BLaER1 treated with 17β-estradiol and CSF1 and Interleukin-3, amounts not matched to agents 10 nM and 100 nM (cell line): ENCODE measurements around the gene PTPRE.

Source experiments
- H3K27ac ChIP-seq, 11 experiments: shearing (Covaris generic); formaldehyde crosslinking; 2 replicates each; pipeline ENCODE4 v1.8.1; 2022
- H3K27me3 ChIP-seq, 11 experiments: shearing (Covaris generic); formaldehyde crosslinking; 2 replicates each; pipeline ENCODE4 v1.8.1; 2022
- H3K36me3 ChIP-seq, 11 experiments: shearing (Covaris generic); formaldehyde crosslinking; 2 replicates each; pipeline ENCODE4 v1.8.1; 2022
- H3K4me1 ChIP-seq, 10 experiments: shearing (Covaris generic); formaldehyde crosslinking; 2 replicates each; pipeline ENCODE4 v1.8.1; 2022
- H3K4me2 ChIP-seq, 11 experiments: shearing (Covaris generic); formaldehyde crosslinking; 2 replicates each; pipeline ENCODE4 v1.8.1; 2022
- H3K4me3 ChIP-seq, 10 experiments: shearing (Covaris generic); formaldehyde crosslinking; 2 replicates each; pipeline ENCODE4 v1.8.1; 2022
- H3K9ac ChIP-seq, 11 experiments: shearing (Covaris generic); formaldehyde crosslinking; 2 replicates each; pipeline ENCODE4 v1.8.1; 2022
- H3K9me3 ChIP-seq, 11 experiments: shearing (Covaris generic); formaldehyde crosslinking; replicated peaks in 1 of 11; 2 replicates each; pipeline ENCODE4 v1.8.1; 2022
- H4K20me1 ChIP-seq, 11 experiments: shearing (Covaris generic); formaldehyde crosslinking; 2 replicates each; pipeline ENCODE4 v1.8.1; 2022
- Cebpa-rat ChIP-seq, 11 experiments: shearing (Covaris generic); IDR thresholded peaks; 2 replicates each; pipeline ENCODE4 v1.8.1; 2022

PTPRE gene

GRCh38 chr10:127908106-127908958, 1.4 kb downstream of the PTPRE start:
- Histone ChIP-seq H3K27ac (peak overlapping the region in 1 of 11 experiments; percentile 80; a peak in 1 of 22 replicates), H4K20me1 (peaks cover 0 to 13% (median 0%) of the 10 kb centered on the region in 11 experiments; a peak in 1 of 22 replicates), H3K4me1 (peaks cover 34 to 68% (median 45%) of the 10 kb centered on the region in 10 experiments), H3K36me3 (peaks cover 0 to 4% (median 0%) of the 10 kb centered on the region in 11 experiments; a peak in 2 of 22 replicates), H3K9ac (peak overlapping the region in 7 of 11 experiments; percentile 77 to 88 (median 85); a peak in 13 of 22 replicates), H3K27me3 (peaks cover 0 to 30% (median 25%) of the 10 kb centered on the region in 11 experiments; a peak in 18 of 22 replicates), H3K4me3 (peak overlapping the region in 9 of 10 experiments; percentile 76 to 94 (median 80); a peak in 18 of 20 replicates), H3K4me2 (peak overlapping the region; percentile 89 to 99 (median 96)), H3K9me3 (0 out of 22 replicates have a peak, but pooled peaks cover 0 to 3% (median 0%) of the 10 kb centered on the region in 11 experiments)
- TF ChIP-seq Cebpa-rat (IDR thresholded peaks at IDR 0.05): no peak

- Histone ChIP-seq H3K36me3 (peaks cover 0 to 4% (median 0%) of the 10 kb centered on the region in 11 experiments; a peak in 2 of 22 replicates), H3K4me2 (peak overlapping the region in 7 of 11 experiments; percentile 91 to 99 (median 93); a peak in 10 of 22 replicates), H3K9ac (no peak overlapping the region), H3K27ac (no peak overlapping the region), H3K27me3 (peaks cover 0 to 30% (median 25%) of the 10 kb centered on the region in 11 experiments; a peak in 18 of 22 replicates), H3K4me1 (peaks cover 34 to 68% (median 45%) of the 10 kb centered on the region in 10 experiments), H3K4me3 (no peak overlapping the region), H4K20me1 (peaks cover 0 to 13% (median 0%) of the 10 kb centered on the region in 11 experiments; a peak in 1 of 22 replicates), H3K9me3 (no peaks in the 10 kb centered on the region)
- no peak for TF ChIP-seq Cebpa-rat (IDR thresholded peaks at IDR 0.05)
These were observed 2.0 kb downstream of the PTPRE start for GRCh38 chr10:127908959-127909267.

GRCh38 chr10:127909716-127910463, 3.0 kb downstream of the PTPRE start:
- no peak overlapping the region for H3K27ac ChIP-seq
- H3K4me1 ChIP-seq: peaks cover 34 to 68% (median 45%) of the 10 kb centered on the region in 10 experiments
- H3K4me3 ChIP-seq: no peak overlapping the region
- peak overlapping the region in 3 of 11 experiments; percentile 91 to 98 (median 91); a peak in 5 of 22 replicates for H3K4me2 ChIP-seq
- TF ChIP-seq Cebpa-rat (IDR thresholded peaks at IDR 0.05): no peak
- H4K20me1 ChIP-seq: peaks cover 0 to 13% (median 0%) of the 10 kb centered on the region in 11 experiments; a peak in 1 of 22 replicates
- H3K9ac ChIP-seq: no peak overlapping the region
- peaks cover 0 to 4% (median 0%) of the 10 kb centered on the region in 11 experiments; a peak in 2 of 22 replicates for H3K36me3 ChIP-seq
- H3K27me3 ChIP-seq: peaks cover 0 to 30% (median 25%) of the 10 kb centered on the region in 11 experiments; a peak in 18 of 22 replicates
- H3K9me3 ChIP-seq: no peaks in the 10 kb centered on the region

GRCh38 chr10:127910464-127910770, 3.5 kb downstream of the PTPRE start:
- H3K36me3 ChIP-seq: peaks cover 0 to 5% (median 0%) of the 10 kb centered on the region in 11 experiments; a peak in 2 of 22 replicates
- H3K27ac ChIP-seq: no peak overlapping the region
- H3K27me3 ChIP-seq: peaks cover 0 to 30% (median 25%) of the 10 kb centered on the region in 11 experiments; a peak in 18 of 22 replicates
- H3K4me1 ChIP-seq: peaks cover 30 to 63% (median 40%) of the 10 kb centered on the region in 10 experiments
- H3K9me3 ChIP-seq: peaks cover 0 to 2% (median 0%) of the 10 kb centered on the region in 11 experiments; a peak in 4 of 22 replicates
- no peak for TF ChIP-seq Cebpa-rat (IDR thresholded peaks at IDR 0.05)
- H3K9ac ChIP-seq: no peak overlapping the region
- H3K4me2 ChIP-seq: peak overlapping the region in 3 of 11 experiments; percentile 35 to 91 (median 57); a peak in 3 of 22 replicates
- H4K20me1 ChIP-seq: peaks cover 0 to 13% (median 0%) of the 10 kb centered on the region in 11 experiments; a peak in 1 of 22 replicates
- no peak overlapping the region for H3K4me3 ChIP-seq

GRCh38 chr10:127911218-127911866, 4.4 kb downstream of the PTPRE start:
- peaks cover 22 to 56% (median 33%) of the 10 kb centered on the region in 10 experiments for H3K4me1 ChIP-seq
- TF ChIP-seq Cebpa-rat (IDR thresholded peaks at IDR 0.05): no peak
- H3K4me3 ChIP-seq: no peak overlapping the region
- H4K20me1 ChIP-seq: peaks cover 0 to 13% (median 0%) of the 10 kb centered on the region in 11 experiments; a peak in 1 of 22 replicates
- peak overlapping the region; percentile 31 to 91 (median 57); a peak in 21 of 22 replicates for H3K4me2 ChIP-seq
- peaks cover 0 to 14% (median 0%) of the 10 kb centered on the region in 11 experiments; a peak in 4 of 22 replicates for H3K36me3 ChIP-seq
- peak overlapping the region in 4 of 11 experiments; percentile 29 to 55 (median 42); a peak in 4 of 22 replicates for H3K9ac ChIP-seq
- H3K27me3 ChIP-seq: peaks cover 0 to 30% (median 25%) of the 10 kb centered on the region in 11 experiments; a peak in 18 of 22 replicates
- H3K27ac ChIP-seq: peak overlapping the region in 4 of 11 experiments; percentile 3 to 31 (median 11); a peak in 4 of 22 replicates
- peaks cover 0 to 12% (median 7%) of the 10 kb centered on the region in 11 experiments; a peak in 20 of 22 replicates for H3K9me3 ChIP-seq

- Histone ChIP-seq H4K20me1 (peaks cover 0 to 13% (median 0%) of the 10 kb centered on the region in 11 experiments; a peak in 1 of 22 replicates), H3K4me2 (peak overlapping the region; percentile 31 to 91 (median 57); a peak in 21 of 22 replicates), H3K4me1 (peaks cover 18 to 57% (median 29%) of the 10 kb centered on the region in 10 experiments), H3K27ac (0 out of 22 replicates have a peak overlapping the region, but pooled peaks of 1 of the 11 experiments have one; percentile 3), H3K36me3 (peaks cover 0 to 20% (median 0%) of the 10 kb centered on the region in 11 experiments; a peak in 6 of 22 replicates), H3K27me3 (peaks cover 0 to 30% (median 25%) of the 10 kb centered on the region in 11 experiments; a peak in 18 of 22 replicates), H3K9me3 (peaks cover 0 to 17% (median 12%) of the 10 kb centered on the region in 11 experiments; a peak in 20 of 22 replicates), H3K4me3 (no peak overlapping the region), H3K9ac (peak overlapping the region in 3 of 11 experiments; percentile 33 to 55 (median 51); a peak in 5 of 22 replicates)
- TF ChIP-seq Cebpa-rat (IDR thresholded peaks at IDR 0.05): no peak
These were observed 5.0 kb downstream of the PTPRE start for GRCh38 chr10:127911867-127912257.

- H3K9me3 ChIP-seq: peaks cover 0 to 26% (median 17%) of the 10 kb centered on the region in 11 experiments; a peak in 20 of 22 replicates
- H3K27ac ChIP-seq: no peak overlapping the region
- H3K27me3 ChIP-seq: peaks cover 0 to 21% (median 17%) of the 10 kb centered on the region in 11 experiments; a peak in 18 of 22 replicates
- H3K4me1 ChIP-seq: peaks cover 15 to 64% (median 29%) of the 10 kb centered on the region in 10 experiments
- TF ChIP-seq Cebpa-rat (IDR thresholded peaks at IDR 0.05): no peak
- peaks cover 0 to 13% (median 0%) of the 10 kb centered on the region in 11 experiments; a peak in 1 of 22 replicates for H4K20me1 ChIP-seq
- no peak overlapping the region for H3K4me3 ChIP-seq
- H3K9ac ChIP-seq: no peak overlapping the region
- H3K4me2 ChIP-seq: no peak overlapping the region; a peak in 1 of 22 replicates
- peaks cover 0 to 23% (median 0%) of the 10 kb centered on the region in 11 experiments; a peak in 6 of 22 replicates for H3K36me3 ChIP-seq
These were observed 5.9 kb downstream of the PTPRE start for GRCh38 chr10:127912607-127913367.
